HEK293 (cell line): ENCODE data around the gene PSORS1C1.
A peak's percentile ranks its signal among the peaks of the same experiment; 100 is the strongest.

Experiments
- GLI4 ChIP-seq: fragments of 450-650 bp; formaldehyde crosslinking; IDR thresholded peaks from 2 replicates; pipeline ENCODE4 v1.5.1; 2016; ENCODE audit warnings: missing biosample characterization, missing genetic modification characterization
- KLF1 ChIP-seq: fragments of 450-650 bp; formaldehyde crosslinking; IDR thresholded peaks from 2 replicates; pipeline ENCODE4 v1.5.1; 2016; ENCODE audit warnings: missing biosample characterization, missing genetic modification characterization
- KLF9 ChIP-seq: fragments of 450-650 bp; formaldehyde crosslinking; IDR thresholded peaks from 2 replicates; pipeline ENCODE4 v1.5.1; 2016; ENCODE audit warnings: missing biosample characterization, missing genetic modification characterization, low read depth
- OSR2 ChIP-seq: fragments of 450-650 bp; formaldehyde crosslinking; IDR thresholded peaks from 2 replicates; pipeline ENCODE4 v1.5.1; 2016; ENCODE audit warnings: missing biosample characterization, missing genetic modification characterization
- SP2 ChIP-seq: fragments of 450-650 bp; formaldehyde crosslinking; IDR thresholded peaks from 2 replicates; pipeline ENCODE4 v1.5.1; 2016; ENCODE audit warnings: missing biosample characterization, missing genetic modification characterization
- SP3 ChIP-seq: fragments of 450-650 bp; formaldehyde crosslinking; IDR thresholded peaks from 2 replicates; pipeline ENCODE4 v1.5.1; 2016; ENCODE audit warnings: missing biosample characterization, missing genetic modification characterization
- TCF7L2 ChIP-seq: IDR thresholded peaks from 2 replicates; pipeline ENCODE4 v1.6.1; 2011; ENCODE audit warnings: low read depth, mild to moderate bottlenecking, inconsistent platforms, low read length, moderate library complexity, borderline replicate concordance
- ZBTB1 ChIP-seq: fragments of 450-650 bp; formaldehyde crosslinking; IDR thresholded peaks from 2 replicates; pipeline ENCODE4 v1.5.1; 2016; ENCODE audit warnings: missing biosample characterization, missing genetic modification characterization
- ZFHX2 ChIP-seq: fragments of 450-650 bp; formaldehyde crosslinking; conservative IDR thresholded peaks from 2 replicates; pipeline ENCODE4 v1.5.1; 2016; ENCODE audit warnings: missing biosample characterization, missing genetic modification characterization
- ZNF266 ChIP-seq: fragments of 450-650 bp; formaldehyde crosslinking; IDR thresholded peaks from 2 replicates; pipeline ENCODE4 v1.5.1; 2016; ENCODE audit warnings: missing biosample characterization, missing genetic modification characterization, low read depth
- ZNF280D ChIP-seq: fragments of 450-650 bp; formaldehyde crosslinking; IDR thresholded peaks from 2 replicates; pipeline ENCODE4 v1.5.1; 2016; ENCODE audit warnings: missing biosample characterization, missing genetic modification characterization
- ZNF292 ChIP-seq: fragments of 450-650 bp; formaldehyde crosslinking; IDR thresholded peaks from 2 replicates; pipeline ENCODE4 v1.5.1; 2016; ENCODE audit warnings: low read depth, missing biosample characterization, missing genetic modification characterization, borderline replicate concordance
- ZNF341 ChIP-seq: fragments of 450-650 bp; formaldehyde crosslinking; IDR thresholded peaks from 2 replicates; pipeline ENCODE4; 2016; ENCODE audit warnings: low read depth, missing biosample characterization, missing genetic modification characterization
- ZNF391 ChIP-seq: fragments of 450-650 bp; formaldehyde crosslinking; IDR thresholded peaks from 2 replicates; pipeline ENCODE4 v1.5.1; 2016; ENCODE audit warnings: low read depth, missing biosample characterization, missing genetic modification characterization, borderline replicate concordance
- ZNF394 ChIP-seq: fragments of 450-650 bp; formaldehyde crosslinking; IDR thresholded peaks from 2 replicates; pipeline ENCODE4 v1.5.1; 2016; ENCODE audit warnings: missing biosample characterization, missing genetic modification characterization, mild to moderate bottlenecking, moderate library complexity, borderline replicate concordance
- ZNF433 ChIP-seq: fragments of 450-650 bp; formaldehyde crosslinking; IDR thresholded peaks from 2 replicates; pipeline ENCODE4 v1.5.1; 2016; ENCODE audit warnings: missing biosample characterization, missing genetic modification characterization, low read depth
- ZNF521 ChIP-seq: fragments of 450-650 bp; formaldehyde crosslinking; IDR thresholded peaks from 2 replicates; pipeline ENCODE4 v1.5.1; 2017; ENCODE audit warnings: missing biosample characterization, mild to moderate bottlenecking, missing genetic modification characterization
- ZNF549 ChIP-seq: fragments of 450-650 bp; IDR thresholded peaks from 2 replicates; pipeline ENCODE4 v1.5.1; 2018; ENCODE audit warnings: missing biosample characterization, missing genetic modification characterization, mild to moderate bottlenecking, inconsistent platforms, moderate library complexity
- ZNF561 ChIP-seq: fragments of 450-650 bp; IDR thresholded peaks from 2 replicates; pipeline ENCODE4 v1.5.1; 2018; ENCODE audit warnings: missing biosample characterization, missing genetic modification characterization, borderline replicate concordance
- ZNF600 ChIP-seq: fragments of 450-650 bp; formaldehyde crosslinking; IDR thresholded peaks from 2 replicates; pipeline ENCODE4 v1.5.1; 2016; ENCODE audit warnings: missing biosample characterization, missing genetic modification characterization
- ZNF626 ChIP-seq: fragments of 450-650 bp; sonication (Bioruptor Pico); formaldehyde crosslinking; IDR thresholded peaks from 2 replicates; pipeline ENCODE4 v1.5.1; 2018; ENCODE audit warnings: missing biosample characterization, missing genetic modification characterization, inconsistent platforms
- ZNF664 ChIP-seq: fragments of 450-650 bp; formaldehyde crosslinking; IDR thresholded peaks from 2 replicates; pipeline ENCODE4 v1.5.1; 2016; ENCODE audit warnings: missing biosample characterization, missing genetic modification characterization
- ZNF776 ChIP-seq: fragments of 450-650 bp; formaldehyde crosslinking; IDR thresholded peaks from 2 replicates; pipeline ENCODE4 v1.5.0; 2017; ENCODE audit warnings: missing biosample characterization, missing genetic modification characterization, borderline replicate concordance
- ZSCAN16 ChIP-seq: fragments of 450-650 bp; formaldehyde crosslinking; IDR thresholded peaks from 2 replicates; pipeline ENCODE4 v1.5.1; 2016; ENCODE audit warnings: missing biosample characterization, missing genetic modification characterization
- ZSCAN23 ChIP-seq: fragments of 450-650 bp; formaldehyde crosslinking; IDR thresholded peaks from 2 replicates; pipeline ENCODE4 v1.5.1; 2016; ENCODE audit warnings: missing biosample characterization, missing genetic modification characterization
- TF ChIP-seq, protein P1 (sequence below): fragments of 450-650 bp; formaldehyde crosslinking; IDR thresholded peaks from 2 replicates; pipeline ENCODE4 v1.5.1; 2016; ENCODE audit warnings: missing biosample characterization, missing genetic modification characterization
- TF ChIP-seq, protein P2 (sequence below): fragments of 450-650 bp; formaldehyde crosslinking; IDR thresholded peaks from 2 replicates; pipeline ENCODE4 v1.5.1; 2016; ENCODE audit warnings: missing biosample characterization, missing genetic modification characterization, low read depth
- TF ChIP-seq, protein P3 (sequence below): fragments of 450-650 bp; formaldehyde crosslinking; IDR thresholded peaks from 2 replicates; pipeline ENCODE4 v1.5.1; 2016; ENCODE audit warnings: missing biosample characterization, missing genetic modification characterization

The PSORS1C1 gene

GRCh38 chr6:31158863-31159855 lies 44.6 kb downstream of the PSORS1C1 start (continued):
- TF ChIP-seq ZSCAN16 (no peak), ZNF292 (tag by site-specific recombination) (no peak), GLI4 (tag by site-specific recombination) (no peak), ZNF394 (tag by site-specific recombination) (no peak; the same call in none of the 2 replicates), SP3 (tag by site-specific recombination) (peak; percentile 86), ZFHX2 (tag by site-specific recombination) (peak; percentile 88), ZNF280D (tag by site-specific recombination) (no peak), ZNF600 (tag by site-specific recombination) (no peak), ZNF433 (tag by site-specific recombination) (no peak), SP2 (tag by site-specific recombination) (peak; percentile 93), ZNF549 (tag by site-specific recombination) (no peak), ZNF266 (no peak), ZNF391 (no peak), TCF7L2 (no peak), ZNF626 (tag by site-specific recombination) (no peak), KLF9 (tag by site-specific recombination) (peak; percentile 53; the same call in 1 of the 2 replicates), ZNF341 (tag by site-specific recombination) (peak; percentile 100), ZNF664 (tag by site-specific recombination) (no peak), OSR2 (no peak), ZNF561 (tag by site-specific recombination) (0 out of 2 replicates have a peak, but pooled peaks have one; percentile 19), ZNF776 (no peak), ZNF521 (no peak), KLF1 (tag by site-specific recombination) (peak; percentile 83), ZSCAN23 (no peak), ZBTB1 (tag by site-specific recombination) (no peak)
- TF ChIP-seq, protein P1, sequence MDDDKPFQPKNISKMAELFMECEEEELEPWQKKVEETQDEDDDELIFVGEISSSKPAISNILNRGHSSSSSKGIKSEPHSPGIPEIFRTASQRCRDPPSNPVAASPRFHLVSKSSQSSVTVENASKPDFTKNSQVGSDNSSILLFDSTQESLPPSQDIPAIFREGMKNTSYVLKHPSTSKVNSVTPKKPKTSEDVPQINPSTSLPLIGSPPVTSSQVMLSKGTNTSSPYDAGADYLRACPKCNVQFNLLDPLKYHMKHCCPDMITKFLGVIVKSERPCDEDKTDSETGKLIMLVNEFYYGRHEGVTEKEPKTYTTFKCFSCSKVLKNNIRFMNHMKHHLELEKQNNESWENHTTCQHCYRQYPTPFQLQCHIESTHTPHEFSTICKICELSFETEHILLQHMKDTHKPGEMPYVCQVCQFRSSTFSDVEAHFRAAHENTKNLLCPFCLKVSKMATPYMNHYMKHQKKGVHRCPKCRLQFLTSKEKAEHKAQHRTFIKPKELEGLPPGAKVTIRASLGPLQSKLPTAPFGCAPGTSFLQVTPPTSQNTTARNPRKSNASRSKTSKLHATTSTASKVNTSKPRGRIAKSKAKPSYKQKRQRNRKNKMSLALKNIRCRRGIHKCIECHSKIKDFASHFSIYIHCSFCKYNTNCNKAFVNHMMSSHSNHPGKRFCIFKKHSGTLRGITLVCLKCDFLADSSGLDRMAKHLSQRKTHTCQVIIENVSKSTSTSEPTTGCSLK: no peak
- TF ChIP-seq, protein P2, sequence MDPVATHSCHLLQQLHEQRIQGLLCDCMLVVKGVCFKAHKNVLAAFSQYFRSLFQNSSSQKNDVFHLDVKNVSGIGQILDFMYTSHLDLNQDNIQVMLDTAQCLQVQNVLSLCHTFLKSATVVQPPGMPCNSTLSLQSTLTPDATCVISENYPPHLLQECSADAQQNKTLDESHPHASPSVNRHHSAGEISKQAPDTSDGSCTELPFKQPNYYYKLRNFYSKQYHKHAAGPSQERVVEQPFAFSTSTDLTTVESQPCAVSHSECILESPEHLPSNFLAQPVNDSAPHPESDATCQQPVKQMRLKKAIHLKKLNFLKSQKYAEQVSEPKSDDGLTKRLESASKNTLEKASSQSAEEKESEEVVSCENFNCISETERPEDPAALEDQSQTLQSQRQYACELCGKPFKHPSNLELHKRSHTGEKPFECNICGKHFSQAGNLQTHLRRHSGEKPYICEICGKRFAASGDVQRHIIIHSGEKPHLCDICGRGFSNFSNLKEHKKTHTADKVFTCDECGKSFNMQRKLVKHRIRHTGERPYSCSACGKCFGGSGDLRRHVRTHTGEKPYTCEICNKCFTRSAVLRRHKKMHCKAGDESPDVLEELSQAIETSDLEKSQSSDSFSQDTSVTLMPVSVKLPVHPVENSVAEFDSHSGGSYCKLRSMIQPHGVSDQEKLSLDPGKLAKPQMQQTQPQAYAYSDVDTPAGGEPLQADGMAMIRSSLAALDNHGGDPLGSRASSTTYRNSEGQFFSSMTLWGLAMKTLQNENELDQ: no peak
- TF ChIP-seq, protein P3, sequence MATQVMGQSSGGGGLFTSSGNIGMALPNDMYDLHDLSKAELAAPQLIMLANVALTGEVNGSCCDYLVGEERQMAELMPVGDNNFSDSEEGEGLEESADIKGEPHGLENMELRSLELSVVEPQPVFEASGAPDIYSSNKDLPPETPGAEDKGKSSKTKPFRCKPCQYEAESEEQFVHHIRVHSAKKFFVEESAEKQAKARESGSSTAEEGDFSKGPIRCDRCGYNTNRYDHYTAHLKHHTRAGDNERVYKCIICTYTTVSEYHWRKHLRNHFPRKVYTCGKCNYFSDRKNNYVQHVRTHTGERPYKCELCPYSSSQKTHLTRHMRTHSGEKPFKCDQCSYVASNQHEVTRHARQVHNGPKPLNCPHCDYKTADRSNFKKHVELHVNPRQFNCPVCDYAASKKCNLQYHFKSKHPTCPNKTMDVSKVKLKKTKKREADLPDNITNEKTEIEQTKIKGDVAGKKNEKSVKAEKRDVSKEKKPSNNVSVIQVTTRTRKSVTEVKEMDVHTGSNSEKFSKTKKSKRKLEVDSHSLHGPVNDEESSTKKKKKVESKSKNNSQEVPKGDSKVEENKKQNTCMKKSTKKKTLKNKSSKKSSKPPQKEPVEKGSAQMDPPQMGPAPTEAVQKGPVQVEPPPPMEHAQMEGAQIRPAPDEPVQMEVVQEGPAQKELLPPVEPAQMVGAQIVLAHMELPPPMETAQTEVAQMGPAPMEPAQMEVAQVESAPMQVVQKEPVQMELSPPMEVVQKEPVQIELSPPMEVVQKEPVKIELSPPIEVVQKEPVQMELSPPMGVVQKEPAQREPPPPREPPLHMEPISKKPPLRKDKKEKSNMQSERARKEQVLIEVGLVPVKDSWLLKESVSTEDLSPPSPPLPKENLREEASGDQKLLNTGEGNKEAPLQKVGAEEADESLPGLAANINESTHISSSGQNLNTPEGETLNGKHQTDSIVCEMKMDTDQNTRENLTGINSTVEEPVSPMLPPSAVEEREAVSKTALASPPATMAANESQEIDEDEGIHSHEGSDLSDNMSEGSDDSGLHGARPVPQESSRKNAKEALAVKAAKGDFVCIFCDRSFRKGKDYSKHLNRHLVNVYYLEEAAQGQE (tag by site-specific recombination): no peak
